Measurements from ENCODE around the gene TBC1D2. TPM values are rescaled to one million over a fixed set of nuclear protein-coding genes. Genes with fewer than 3 reads are reported as not detected.

TBC1D2 gene
- total and polyA plus RNA-seq, 2 experiments from 2014 or later = 3.7 to 6.8 TPM

DNA sequence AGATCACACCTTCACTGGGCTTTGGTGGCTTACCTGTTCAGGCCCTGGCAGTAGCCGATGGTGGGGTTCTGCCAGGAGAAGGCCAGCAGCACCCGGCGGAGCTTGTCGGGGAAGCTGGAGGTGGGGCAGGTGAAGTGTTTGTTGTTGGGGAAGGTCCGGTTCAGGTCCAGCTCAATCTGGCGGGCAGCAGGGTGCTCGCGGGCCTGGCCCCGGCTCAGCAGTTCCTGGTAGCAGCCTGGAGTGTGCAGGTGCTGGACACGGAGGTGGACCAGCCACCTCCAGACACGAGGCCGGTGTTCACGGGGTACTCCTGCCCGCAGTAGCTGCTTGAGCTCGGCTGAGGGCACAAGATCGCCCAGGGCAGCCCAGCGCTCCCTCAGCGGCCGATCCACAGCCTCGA, 46.8 kb downstream of the TBC1D2 start:
- Histone ChIP-seq H4K20me1 (replicated peaks; ENCODE audit: insufficient read depth) (no peaks in the 10 kb centered on the region; the same call in 1 of the 2 replicates), H3K9me2 (ENCODE audit: insufficient read depth) (no peaks in the 10 kb centered on the region), H3K4me3 (no peak overlapping the region), H3K27me3 (ENCODE audit: insufficient read depth) (no peaks in the 10 kb centered on the region), H3F3A (replicated peaks; ENCODE audit: low read depth) (no peaks in the 10 kb centered on the region), H3K27ac (ENCODE audit: low read depth) (no peak overlapping the region), H3K4me2 (no peak overlapping the region), H3K36me3 (ENCODE audit: insufficient read depth) (no peaks in the 10 kb centered on the region; the same call in 1 of the 2 replicates), H2AFZ (no peak overlapping the region), H3K4me1 (ENCODE audit: insufficient read depth) (peaks cover 14% of the 10 kb centered on the region; the same call in 1 of the 2 replicates), H3K79me2 (replicated peaks; ENCODE audit: insufficient read depth) (no peaks in the 10 kb centered on the region)
- ATAC-seq (no peak), DNase-seq (ENCODE audit: low spot score) (no peak)
- H3K27me3 Mint-ChIP-seq (ENCODE audit: insufficient read depth, low read depth, poor library complexity) = peaks cover 7% of the 10 kb centered on the region
- H3K9me3 Mint-ChIP-seq = peaks cover 16% of the 10 kb centered on the region
- peaks cover 12% of the 10 kb centered on the region for H3K4me1 Mint-ChIP-seq
- peaks cover 40% of the 10 kb centered on the region for H3K36me3 Mint-ChIP-seq (ENCODE audit: low read depth)
- no peak overlapping the region for H3K27ac Mint-ChIP-seq
- H3K4me3 Mint-ChIP-seq = no peak overlapping the region
- TF ChIP-seq CREB1 (CRISPR knock-in tag; IDR thresholded peaks at IDR 0.05; ENCODE audit: low read depth) (no peak), NANOG (IDR thresholded peaks at IDR 0.05; ENCODE audit: borderline replicate concordance) (no peak), EZH2phosphoT487 (IDR thresholded peaks at IDR 0.05; ENCODE audit: unreplicated experiment) (no peak), POLR2AphosphoS5 (IDR thresholded peaks at IDR 0.05; ENCODE audit: low read depth) (no peak)
- TF ChIP-seq, protein P1, sequence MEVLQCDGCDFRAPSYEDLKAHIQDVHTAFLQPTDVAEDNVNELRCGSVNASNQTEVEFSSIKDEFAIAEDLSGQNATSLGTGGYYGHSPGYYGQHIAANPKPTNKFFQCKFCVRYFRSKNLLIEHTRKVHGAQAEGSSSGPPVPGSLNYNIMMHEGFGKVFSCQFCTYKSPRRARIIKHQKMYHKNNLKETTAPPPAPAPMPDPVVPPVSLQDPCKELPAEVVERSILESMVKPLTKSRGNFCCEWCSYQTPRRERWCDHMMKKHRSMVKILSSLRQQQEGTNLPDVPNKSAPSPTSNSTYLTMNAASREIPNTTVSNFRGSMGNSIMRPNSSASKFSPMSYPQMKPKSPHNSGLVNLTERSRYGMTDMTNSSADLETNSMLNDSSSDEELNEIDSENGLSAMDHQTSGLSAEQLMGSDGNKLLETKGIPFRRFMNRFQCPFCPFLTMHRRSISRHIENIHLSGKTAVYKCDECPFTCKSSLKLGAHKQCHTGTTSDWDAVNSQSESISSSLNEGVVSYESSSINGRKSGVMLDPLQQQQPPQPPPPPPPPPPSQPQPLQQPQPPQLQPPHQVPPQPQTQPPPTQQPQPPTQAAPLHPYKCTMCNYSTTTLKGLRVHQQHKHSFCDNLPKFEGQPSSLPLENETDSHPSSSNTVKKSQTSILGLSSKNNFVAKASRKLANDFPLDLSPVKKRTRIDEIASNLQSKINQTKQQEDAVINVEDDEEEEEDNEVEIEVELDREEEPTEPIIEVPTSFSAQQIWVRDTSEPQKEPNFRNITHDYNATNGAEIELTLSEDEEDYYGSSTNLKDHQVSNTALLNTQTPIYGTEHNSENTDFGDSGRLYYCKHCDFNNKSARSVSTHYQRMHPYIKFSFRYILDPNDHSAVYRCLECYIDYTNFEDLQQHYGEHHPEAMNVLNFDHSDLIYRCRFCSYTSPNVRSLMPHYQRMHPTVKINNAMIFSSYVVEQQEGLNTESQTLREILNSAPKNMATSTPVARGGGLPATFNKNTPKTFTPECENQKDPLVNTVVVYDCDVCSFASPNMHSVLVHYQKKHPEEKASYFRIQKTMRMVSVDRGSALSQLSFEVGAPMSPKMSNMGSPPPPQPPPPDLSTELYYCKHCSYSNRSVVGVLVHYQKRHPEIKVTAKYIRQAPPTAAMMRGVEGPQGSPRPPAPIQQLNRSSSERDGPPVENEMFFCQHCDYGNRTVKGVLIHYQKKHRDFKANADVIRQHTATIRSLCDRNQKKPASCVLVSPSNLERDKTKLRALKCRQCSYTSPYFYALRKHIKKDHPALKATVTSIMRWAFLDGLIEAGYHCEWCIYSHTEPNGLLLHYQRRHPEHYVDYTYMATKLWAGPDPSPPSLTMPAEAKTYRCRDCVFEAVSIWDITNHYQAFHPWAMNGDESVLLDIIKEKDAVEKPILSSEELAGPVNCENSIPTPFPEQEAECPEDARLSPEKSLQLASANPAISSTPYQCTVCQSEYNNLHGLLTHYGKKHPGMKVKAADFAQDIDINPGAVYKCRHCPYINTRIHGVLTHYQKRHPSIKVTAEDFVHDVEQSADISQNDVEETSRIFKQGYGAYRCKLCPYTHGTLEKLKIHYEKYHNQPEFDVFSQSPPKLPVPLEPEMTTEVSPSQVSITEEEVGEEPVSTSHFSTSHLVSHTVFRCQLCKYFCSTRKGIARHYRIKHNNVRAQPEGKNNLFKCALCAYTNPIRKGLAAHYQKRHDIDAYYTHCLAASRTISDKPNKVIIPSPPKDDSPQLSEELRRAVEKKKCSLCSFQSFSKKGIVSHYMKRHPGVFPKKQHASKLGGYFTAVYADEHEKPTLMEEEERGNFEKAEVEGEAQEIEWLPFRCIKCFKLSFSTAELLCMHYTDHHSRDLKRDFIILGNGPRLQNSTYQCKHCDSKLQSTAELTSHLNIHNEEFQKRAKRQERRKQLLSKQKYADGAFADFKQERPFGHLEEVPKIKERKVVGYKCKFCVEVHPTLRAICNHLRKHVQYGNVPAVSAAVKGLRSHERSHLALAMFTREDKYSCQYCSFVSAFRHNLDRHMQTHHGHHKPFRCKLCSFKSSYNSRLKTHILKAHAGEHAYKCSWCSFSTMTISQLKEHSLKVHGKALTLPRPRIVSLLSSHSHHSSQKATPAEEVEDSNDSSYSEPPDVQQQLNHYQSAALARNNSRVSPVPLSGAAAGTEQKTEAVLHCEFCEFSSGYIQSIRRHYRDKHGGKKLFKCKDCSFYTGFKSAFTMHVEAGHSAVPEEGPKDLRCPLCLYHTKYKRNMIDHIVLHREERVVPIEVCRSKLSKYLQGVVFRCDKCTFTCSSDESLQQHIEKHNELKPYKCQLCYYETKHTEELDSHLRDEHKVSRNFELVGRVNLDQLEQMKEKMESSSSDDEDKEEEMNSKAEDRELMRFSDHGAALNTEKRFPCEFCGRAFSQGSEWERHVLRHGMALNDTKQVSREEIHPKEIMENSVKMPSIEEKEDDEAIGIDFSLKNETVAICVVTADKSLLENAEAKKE (CRISPR knock-in tag; IDR thresholded peaks at IDR 0.05) = no peak

DNA sequence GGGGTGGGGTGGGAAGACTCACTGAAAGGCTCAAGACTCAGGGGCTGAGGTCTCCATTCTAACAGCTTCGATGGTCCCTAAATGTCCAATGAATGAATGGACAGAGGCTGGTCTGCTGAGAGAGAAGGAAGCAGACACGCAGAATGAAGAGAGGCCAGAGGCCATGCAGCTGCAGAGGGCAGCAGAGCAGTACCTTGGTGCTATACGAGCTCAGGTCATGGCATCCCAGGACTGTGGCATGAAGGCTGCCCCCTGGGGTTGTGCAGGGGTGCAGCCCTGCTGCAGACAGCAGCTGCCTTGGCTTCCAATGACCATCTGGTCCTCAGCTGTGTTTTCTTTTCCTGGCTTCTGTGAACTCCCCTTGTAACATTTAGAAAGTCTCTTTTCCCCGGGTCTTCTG, 47.8 kb downstream of the TBC1D2 start:
- Mint-ChIP-seq H3K9me3 (peaks cover 16% of the 10 kb centered on the region), H3K4me3 (no peak overlapping the region), H3K4me1 (peaks cover 12% of the 10 kb centered on the region), H3K27ac (no peak overlapping the region), H3K27me3 (ENCODE audit: insufficient read depth, low read depth, poor library complexity) (peaks cover 7% of the 10 kb centered on the region), H3K36me3 (ENCODE audit: low read depth) (peaks cover 32% of the 10 kb centered on the region)
- TF ChIP-seq JUNB (IDR thresholded peaks at IDR 0.05; ENCODE audit: unreplicated experiment) (no peak), ZNF114 (CRISPR knock-in tag; IDR thresholded peaks at IDR 0.05) (no peak), POLR2AphosphoS5 (IDR thresholded peaks at IDR 0.05; ENCODE audit: low read depth) (no peak)
- TF ChIP-seq, protein P2, sequence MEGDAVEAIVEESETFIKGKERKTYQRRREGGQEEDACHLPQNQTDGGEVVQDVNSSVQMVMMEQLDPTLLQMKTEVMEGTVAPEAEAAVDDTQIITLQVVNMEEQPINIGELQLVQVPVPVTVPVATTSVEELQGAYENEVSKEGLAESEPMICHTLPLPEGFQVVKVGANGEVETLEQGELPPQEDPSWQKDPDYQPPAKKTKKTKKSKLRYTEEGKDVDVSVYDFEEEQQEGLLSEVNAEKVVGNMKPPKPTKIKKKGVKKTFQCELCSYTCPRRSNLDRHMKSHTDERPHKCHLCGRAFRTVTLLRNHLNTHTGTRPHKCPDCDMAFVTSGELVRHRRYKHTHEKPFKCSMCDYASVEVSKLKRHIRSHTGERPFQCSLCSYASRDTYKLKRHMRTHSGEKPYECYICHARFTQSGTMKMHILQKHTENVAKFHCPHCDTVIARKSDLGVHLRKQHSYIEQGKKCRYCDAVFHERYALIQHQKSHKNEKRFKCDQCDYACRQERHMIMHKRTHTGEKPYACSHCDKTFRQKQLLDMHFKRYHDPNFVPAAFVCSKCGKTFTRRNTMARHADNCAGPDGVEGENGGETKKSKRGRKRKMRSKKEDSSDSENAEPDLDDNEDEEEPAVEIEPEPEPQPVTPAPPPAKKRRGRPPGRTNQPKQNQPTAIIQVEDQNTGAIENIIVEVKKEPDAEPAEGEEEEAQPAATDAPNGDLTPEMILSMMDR (conservative IDR thresholded peaks at IDR 0.05; ENCODE audit: low read depth in 2 of 2) = peak in 1 of 2 experiments; percentile 39; a peak in 2 of 4 replicates
- Histone ChIP-seq H3F3A (replicated peaks; ENCODE audit: low read depth) (no peaks in the 10 kb centered on the region), H3K4me3 (no peak overlapping the region), H3K9me2 (ENCODE audit: insufficient read depth) (no peaks in the 10 kb centered on the region), H3K4me1 (ENCODE audit: insufficient read depth) (peaks cover 14% of the 10 kb centered on the region; the same call in 1 of the 2 replicates), H2AFZ (no peak overlapping the region), H3K27ac (ENCODE audit: low read depth) (no peak overlapping the region), H4K20me1 (replicated peaks; ENCODE audit: insufficient read depth) (no peaks in the 10 kb centered on the region; the same call in 1 of the 2 replicates), H3K79me2 (replicated peaks; ENCODE audit: insufficient read depth) (no peaks in the 10 kb centered on the region), H3K27me3 (ENCODE audit: insufficient read depth) (no peaks in the 10 kb centered on the region), H3K4me2 (no peak overlapping the region), H3K36me3 (ENCODE audit: insufficient read depth) (no peaks in the 10 kb centered on the region; the same call in 1 of the 2 replicates)
- ATAC-seq = no peak
- DNase-seq (ENCODE audit: low spot score) = no peak
